T-helper 17 cell (primary cell): Measurements from ENCODE around the gene ST3GAL3. TPM values are rescaled to one million over a fixed set of nuclear protein-coding genes. Genes with fewer than 3 reads are reported as not detected.

ENCODE experiments used
- ATAC-seq: fragments of 150-1000 bp; cut with Tn5 transposase; 2 replicates; pipeline ENCODE4 v1.10.0; 2021; ENCODE audit warnings: mild to moderate bottlenecking, moderate library complexity
- DNase-seq, 3 donors: peaks; one replicate each; pipeline versions ENCODE4 v3.0.0 to v3.0.0-alpha.2; 2020 to 2021
- H3K9me3 ChIP-seq: one replicate; pipeline ENCODE4 v1.7.0; 2013; ENCODE audit warnings: low read length, mild to moderate bottlenecking; ENCODE audit not compliant: control insufficient read depth, poor library complexity, severe bottlenecking
- H3K27ac Mint-ChIP-seq: one replicate; pipeline ENCODE4 v1.8.0; 2022; ENCODE audit warnings: mild to moderate bottlenecking, moderate library complexity, mixed read lengths
- H3K27me3 Mint-ChIP-seq: one replicate; pipeline ENCODE4 v1.8.0; 2022; ENCODE audit warnings: mixed read lengths
- H3K36me3 Mint-ChIP-seq: one replicate; pipeline ENCODE4 v1.8.0; 2022; ENCODE audit warnings: low read depth, mixed read lengths
- H3K4me1 Mint-ChIP-seq: one replicate; pipeline ENCODE4 v1.8.0; 2022; ENCODE audit warnings: mild to moderate bottlenecking, mixed read lengths
- H3K4me3 Mint-ChIP-seq: one replicate; pipeline ENCODE4 v1.8.0; 2022; ENCODE audit warnings: mild to moderate bottlenecking, moderate library complexity, mixed read lengths
- total RNA-seq, 4 donors: library from RNA in 2 of 4; stranded (reverse) in 2 of 4; gene quantifications; one replicate each; pipeline ENCODE4 v1.2.3 and lab custom pipeline; 2022 to 2026

Gene ST3GAL3
- total RNA-seq, 2 donors from 2014 or later = 19.8 to 24.9 TPM

GRCh38 chr1:43960798-43961197, 253.5 kb downstream of the ST3GAL3 start:
- Mint-ChIP-seq H3K4me1 (peaks cover 6% of the 10 kb centered on the region), H3K4me3 (no peak overlapping the region), H3K36me3 (peaks cover 10% of the 10 kb centered on the region), H3K27ac (no peak overlapping the region), H3K27me3 (no peaks in the 10 kb centered on the region)
- H3K9me3 ChIP-seq = no peaks in the 10 kb centered on the region
- ATAC-seq (no peak), DNase-seq (no peak)

DNA sequence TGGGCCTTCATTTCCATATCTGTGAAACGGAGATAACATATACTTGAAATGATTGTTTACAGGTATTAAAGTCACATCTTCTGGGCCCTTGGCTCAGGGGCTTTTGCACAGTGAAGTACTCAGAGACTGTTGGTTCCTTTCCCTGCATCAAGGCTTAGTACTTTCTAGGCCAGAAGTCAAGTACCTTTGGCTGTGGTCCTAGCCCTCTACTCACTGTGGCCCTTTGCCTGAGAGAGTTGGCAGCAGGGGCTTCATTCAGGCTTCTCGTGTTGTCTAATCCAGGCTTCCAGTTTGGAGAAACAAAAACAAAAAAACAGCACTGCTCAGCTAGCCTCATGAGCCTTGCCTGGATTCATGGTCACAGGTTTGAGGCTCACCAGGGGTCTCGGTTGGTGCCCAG, 254.4 kb downstream of the ST3GAL3 start:
- Mint-ChIP-seq H3K27ac (no peak overlapping the region), H3K36me3 (peaks cover 10% of the 10 kb centered on the region), H3K4me1 (peaks cover 6% of the 10 kb centered on the region), H3K4me3 (no peak overlapping the region), H3K27me3 (no peaks in the 10 kb centered on the region)
- H3K9me3 ChIP-seq = no peaks in the 10 kb centered on the region
- DNase-seq (no peak), ATAC-seq (no peak)

DNA sequence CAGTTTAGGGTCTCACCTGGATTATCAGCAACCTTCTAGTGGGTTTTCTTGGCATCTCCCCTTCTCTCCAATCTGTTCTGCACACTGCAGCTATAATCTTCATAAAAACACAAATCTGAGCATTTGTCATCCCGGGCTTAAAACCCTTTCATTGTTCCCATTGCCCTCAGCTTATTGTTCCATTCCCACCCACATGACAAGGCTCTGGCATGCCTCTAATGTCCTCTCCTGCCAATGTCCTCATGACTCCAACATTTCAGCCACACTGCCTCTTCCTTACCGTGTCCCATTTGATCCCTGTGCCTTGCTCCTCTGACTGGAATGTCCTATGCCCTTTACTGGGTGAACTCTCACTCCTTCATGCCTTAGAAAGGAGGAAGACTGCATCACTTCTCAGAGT, 255.0 kb downstream of the ST3GAL3 start:
- peaks cover 6% of the 10 kb centered on the region for H3K4me1 Mint-ChIP-seq
- H3K9me3 ChIP-seq = no peaks in the 10 kb centered on the region
- no peaks in the 10 kb centered on the region for H3K27me3 Mint-ChIP-seq
- no peak overlapping the region for H3K4me3 Mint-ChIP-seq
- ATAC-seq (no peak), DNase-seq (no peak)
- H3K27ac Mint-ChIP-seq = no peak overlapping the region
- H3K36me3 Mint-ChIP-seq = peaks cover 7% of the 10 kb centered on the region

DNA sequence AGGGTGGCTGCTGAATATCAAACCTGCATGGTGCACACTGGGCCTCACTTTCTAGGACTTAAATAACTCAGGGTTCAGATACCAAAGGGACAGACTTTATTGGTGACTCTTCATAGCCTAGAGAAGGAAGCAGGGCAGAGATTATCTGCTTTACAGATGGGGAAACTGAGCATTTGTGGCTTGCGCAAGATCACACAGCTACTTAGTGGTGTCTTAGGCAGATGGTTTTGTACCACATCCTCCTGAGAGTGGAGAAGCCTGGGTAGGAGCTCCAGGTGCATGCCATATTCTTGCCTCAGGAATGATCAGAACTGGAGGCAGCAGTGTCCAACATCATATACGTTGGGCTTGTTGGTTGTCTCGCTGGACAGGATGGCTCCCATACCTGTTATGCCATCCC, 255.7 kb downstream of the ST3GAL3 start:
- H3K27me3 Mint-ChIP-seq = no peaks in the 10 kb centered on the region

GRCh38 chr1:43963890-43964289, 256.6 kb downstream of the ST3GAL3 start:
- Mint-ChIP-seq H3K4me1 (peaks cover 6% of the 10 kb centered on the region), H3K36me3 (peaks cover 6% of the 10 kb centered on the region), H3K27me3 (no peaks in the 10 kb centered on the region), H3K4me3 (no peak overlapping the region), H3K27ac (no peak overlapping the region)
- no peaks in the 10 kb centered on the region for H3K9me3 ChIP-seq
- DNase-seq = no peak
- ATAC-seq = no peak

More for the DNA sequence above, 255.7 kb downstream of the ST3GAL3 start:
- no peaks in the 10 kb centered on the region for H3K9me3 ChIP-seq
- Mint-ChIP-seq H3K4me1 (peaks cover 6% of the 10 kb centered on the region), H3K36me3 (peaks cover 6% of the 10 kb centered on the region), H3K27ac (no peak overlapping the region), H3K4me3 (no peak overlapping the region)
- ATAC-seq = no peak
- DNase-seq = no peak

- ATAC-seq = no peak
- no peak overlapping the region for H3K4me3 Mint-ChIP-seq
- H3K27me3 Mint-ChIP-seq = no peaks in the 10 kb centered on the region
- H3K27ac Mint-ChIP-seq = no peak overlapping the region
- H3K9me3 ChIP-seq = no peaks in the 10 kb centered on the region
- peaks cover 6% of the 10 kb centered on the region for H3K36me3 Mint-ChIP-seq
- peaks cover 17% of the 10 kb centered on the region for H3K4me1 Mint-ChIP-seq
- DNase-seq = no peak
Observed at GRCh38 chr1:43965316-43965715, 258.0 kb downstream of the ST3GAL3 start.

- no peaks in the 10 kb centered on the region for H3K27me3 Mint-ChIP-seq
- peaks cover 20% of the 10 kb centered on the region for H3K4me1 Mint-ChIP-seq
- H3K36me3 Mint-ChIP-seq = no peaks in the 10 kb centered on the region
- no peaks in the 10 kb centered on the region for H3K9me3 ChIP-seq
- H3K4me3 Mint-ChIP-seq = no peak overlapping the region
- DNase-seq = no peak
- H3K27ac Mint-ChIP-seq = no peak overlapping the region
- ATAC-seq = no peak
Observed at GRCh38 chr1:43968348-43968948, 261.1 kb downstream of the ST3GAL3 start.

DNA sequence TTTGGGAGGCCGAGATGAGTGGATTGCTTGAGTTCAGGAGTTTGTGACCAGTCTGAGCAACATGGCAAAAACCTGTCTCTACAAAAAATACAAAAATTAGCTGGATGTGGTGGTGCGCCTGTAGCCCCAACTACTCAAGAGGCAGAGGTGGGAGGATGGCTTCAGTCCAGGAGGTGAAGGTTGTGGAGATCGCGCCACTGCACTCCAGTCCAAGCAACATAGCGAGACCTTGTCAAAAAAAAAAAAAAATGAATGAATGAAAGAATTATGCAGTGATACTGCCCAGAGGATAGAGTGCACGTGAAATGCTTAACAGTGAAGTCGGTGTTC, 262.0 kb downstream of the ST3GAL3 start:
- no peaks in the 10 kb centered on the region for H3K9me3 ChIP-seq
- no peak for ATAC-seq
- DNase-seq = no peak
- no peak overlapping the region for H3K27ac Mint-ChIP-seq
- H3K4me1 Mint-ChIP-seq = peaks cover 29% of the 10 kb centered on the region
- H3K4me3 Mint-ChIP-seq = peak overlapping the region; percentile 93
- peaks cover 4% of the 10 kb centered on the region for H3K36me3 Mint-ChIP-seq
- no peaks in the 10 kb centered on the region for H3K27me3 Mint-ChIP-seq

- peak within 1 kb of the TSS; percentile 93 for H3K4me3 Mint-ChIP-seq
- peaks cover 30% of the 10 kb centered on the region for H3K4me1 Mint-ChIP-seq
- peak; percentile 89 for ATAC-seq
Observed at GRCh38 chr1:43969746-43970466, 262.6 kb downstream of the ST3GAL3 start, which contains the start of gene DPH2. Gene DPH2 (plus strand): TSS chr1:43970010. CDS start chr1:43970176, 166 bp downstream.

GRCh38 chr1:43970502-43970901, 263.2 kb downstream of the ST3GAL3 start:
- H3K27me3 Mint-ChIP-seq = no peaks in the 10 kb centered on the region
- H3K4me3 Mint-ChIP-seq = peak overlapping the region; percentile 93
- ATAC-seq = no peak
- peaks cover 30% of the 10 kb centered on the region for H3K4me1 Mint-ChIP-seq
- H3K27ac Mint-ChIP-seq = no peak overlapping the region
- no peak for DNase-seq
- no peaks in the 10 kb centered on the region for H3K9me3 ChIP-seq
- peaks cover 5% of the 10 kb centered on the region for H3K36me3 Mint-ChIP-seq

More at GRCh38 chr1:43969746-43970466, 262.6 kb downstream of the ST3GAL3 start, which contains the start of gene DPH2:
- H3K27ac Mint-ChIP-seq = peak within 1 kb of the TSS; percentile 72
- no peaks in the 10 kb centered on the region for H3K27me3 Mint-ChIP-seq
- peak; percentile 83 to 90 (median 87) for DNase-seq
- H3K9me3 ChIP-seq = no peaks in the 10 kb centered on the region
- H3K36me3 Mint-ChIP-seq = peaks cover 5% of the 10 kb centered on the region

- Mint-ChIP-seq H3K4me3 (peak overlapping the region; percentile 93), H3K4me1 (peaks cover 34% of the 10 kb centered on the region), H3K36me3 (peaks cover 5% of the 10 kb centered on the region), H3K27ac (no peak overlapping the region), H3K27me3 (no peaks in the 10 kb centered on the region)
- no peaks in the 10 kb centered on the region for H3K9me3 ChIP-seq
- DNase-seq = no peak
- no peak for ATAC-seq
Observed at GRCh38 chr1:43970911-43971310, 263.6 kb downstream of the ST3GAL3 start.

GRCh38 chr1:43971336-43971980, 264.1 kb downstream of the ST3GAL3 start:
- no peak for ATAC-seq
- peak overlapping the region; percentile 93 for H3K4me3 Mint-ChIP-seq
- H3K27ac Mint-ChIP-seq = no peak overlapping the region

DNA sequence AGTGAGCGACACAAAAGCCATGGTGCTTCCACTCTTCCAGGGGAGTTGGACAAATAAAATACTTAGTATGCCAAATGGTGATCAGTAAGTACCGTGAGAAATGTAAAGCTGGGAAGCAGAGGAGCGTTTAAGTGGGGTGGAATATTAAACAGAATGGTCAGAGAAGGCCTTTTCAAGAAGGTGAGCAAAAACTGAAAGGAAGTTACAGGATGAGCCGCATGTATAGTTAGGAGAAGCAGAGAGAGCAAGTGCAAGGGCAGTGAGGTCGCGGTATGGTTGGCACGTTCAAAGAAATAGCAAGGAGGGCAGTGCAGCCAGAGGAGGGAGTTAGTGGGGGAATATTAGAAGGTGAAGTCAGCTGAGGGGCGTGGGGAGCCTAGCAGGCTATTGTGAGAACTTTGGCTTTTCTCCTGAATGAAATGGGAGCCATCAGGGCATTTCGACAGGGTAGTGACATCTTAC, 266.7 kb downstream of the ST3GAL3 start:
- Mint-ChIP-seq H3K27ac (peak overlapping the region; percentile 95), H3K4me1 (peaks cover 60% of the 10 kb centered on the region), H3K27me3 (no peaks in the 10 kb centered on the region), H3K4me3 (peak overlapping the region; percentile 95), H3K36me3 (peaks cover 18% of the 10 kb centered on the region)
- DNase-seq (no peak), ATAC-seq (no peak)
- no peaks in the 10 kb centered on the region for H3K9me3 ChIP-seq

More at GRCh38 chr1:43971336-43971980, 264.1 kb downstream of the ST3GAL3 start:
- Mint-ChIP-seq H3K27me3 (no peaks in the 10 kb centered on the region), H3K4me1 (peaks cover 38% of the 10 kb centered on the region), H3K36me3 (peaks cover 5% of the 10 kb centered on the region)
- no peaks in the 10 kb centered on the region for H3K9me3 ChIP-seq
- DNase-seq = no peak
